Esophagus squamous epithelium (tissue), 5 donors: ENCODE measurements around the gene PTGES. TPM values are rescaled to one million over a fixed set of nuclear protein-coding genes. Genes with fewer than 3 reads are reported as not detected.

Source experiments
- DNase-seq: peaks from one replicate; lab custom pipeline; 2025; lab: John Stamatoyannopoulos, UW
- H3K27ac ChIP-seq, 4 donors: fragments of 200-600 bp; sonication (generic); one replicate each; pipeline ENCODE4 v1.5.1; 2016 to 2019; ENCODE audit warnings: mild to moderate bottlenecking in 1 of 4
- H3K27me3 ChIP-seq, 4 donors: fragments of 200-600 bp; sonication (generic); 1 replicate in 3 of 4; 2 replicates in 1 of 4; pipeline versions ENCODE4 v1.5.1 to v1.6.0; 2017 to 2021; ENCODE audit warnings: antibody characterized with exemption in 1 of 4
- H3K36me3 ChIP-seq, 3 donors: fragments of 200-600 bp; sonication (generic); one replicate each; pipeline ENCODE4 v1.5.1; 2016 to 2019
- H3K4me1 ChIP-seq, 3 donors: fragments of 200-600 bp; sonication (generic); one replicate each; pipeline ENCODE4 v1.5.1; 2017 to 2019
- H3K4me3 ChIP-seq, 4 donors: fragments of 200-600 bp; sonication (generic); 1 replicate in 3 of 4; 2 replicates in 1 of 4; pipeline ENCODE4 v1.5.1; 2016 to 2019; ENCODE audit warnings: mild to moderate bottlenecking in 2 of 4, moderate library complexity in 1 of 4
- H3K9me3 ChIP-seq, 3 donors: fragments of 200-600 bp; sonication (generic); one replicate each; pipeline ENCODE4 v1.5.1; 2016 to 2019
- CTCF ChIP-seq, 6 experiments: fragments of 450-650 bp in 4 of 6; fragments of 200-600 bp in 2 of 6; sonication (generic) in 2 of 6; IDR thresholded peaks; one replicate each; pipeline ENCODE4 v1.5.1; 2016 to 2019; ENCODE audit warnings: antibody characterized with exemption in 6 of 6, mild to moderate bottlenecking in 4 of 6, moderate library complexity in 4 of 6
- POLR2A ChIP-seq, 4 donors: fragments of 450-650 bp; IDR thresholded peaks; one replicate each; pipeline ENCODE4 v1.6.1; 2017; ENCODE audit warnings: antibody characterized with exemption in 4 of 4, mild to moderate bottlenecking in 4 of 4, moderate library complexity in 3 of 4
- WGBS, 2 donors: methylation state at CpG; one replicate each; pipeline ENCODE4 v1.1.5; 2018; 5-methylcytosine and 5-hydroxymethylcytosine counted together
- intact Hi-C: fragments of 100-400 bp; cut with DNase I; formaldehyde crosslinking; loops from one replicate; pipeline ENCODE4 v1.15.0; 2022
- total RNA-seq, 4 donors: library from RNA; depleted of rRNA; stranded (reverse); fragments of >200 nt; gene quantifications; one replicate each; pipeline ENCODE4 v1.1.0, GENCODE V29; 2016
- donor health status: DM: yes; HTN: yes; CAD: no.

Gene PTGES
- total RNA-seq, 4 donors from 2014 or later: 5.6 to 31.2 (median 14.9) TPM

DNA sequence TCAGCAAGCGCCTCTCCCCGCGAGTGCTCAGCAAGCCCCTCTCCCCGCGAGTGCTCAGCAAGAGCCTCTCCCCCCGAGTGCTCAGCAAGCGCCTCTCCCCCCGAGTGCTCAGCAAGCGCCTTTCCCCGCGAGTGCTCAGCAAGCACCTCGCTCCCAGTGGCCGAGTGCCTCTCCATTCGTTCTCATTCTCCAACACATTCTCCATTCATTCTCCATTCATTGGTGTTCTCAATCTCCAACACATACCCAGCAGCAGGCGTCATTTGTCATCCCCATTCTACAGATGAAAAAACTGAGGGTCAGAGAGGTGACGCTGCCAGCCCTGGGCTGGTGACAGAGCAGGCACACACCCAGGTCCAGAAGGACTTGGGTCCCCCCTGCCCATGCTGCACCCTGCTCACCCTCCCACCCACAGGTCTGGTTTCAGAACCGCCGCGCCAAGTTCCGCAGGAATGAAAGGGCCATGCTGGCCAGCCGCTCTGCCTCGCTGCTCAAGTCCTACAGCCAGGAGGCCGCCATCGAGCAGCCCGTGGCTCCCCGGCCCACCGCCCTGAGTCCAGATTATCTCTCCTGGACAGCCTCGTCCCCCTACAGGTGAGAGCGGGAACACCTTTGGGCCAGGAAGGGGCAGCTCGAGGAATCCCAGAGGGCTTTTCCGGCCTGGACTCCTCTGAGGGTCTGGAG, 32.5 kb downstream of the PTGES start:
- no peak overlapping the region for H3K4me3 ChIP-seq
- TF ChIP-seq CTCF (IDR thresholded peaks at IDR 0.05) (peak in 1 of 6 experiments; percentile 34), POLR2A (IDR thresholded peaks at IDR 0.05) (no peak)
- intact Hi-C loops: no loop called here
- no peak for DNase-seq
- no peak overlapping the region for H3K27ac ChIP-seq
- peaks cover 0 to 8% (median 0%) of the 10 kb centered on the region in 3 donors for H3K4me1 ChIP-seq
- no peaks in the 10 kb centered on the region for H3K9me3 ChIP-seq
- H3K36me3 ChIP-seq: no peaks in the 10 kb centered on the region
- peaks cover 0 to 16% (median 0%) of the 10 kb centered on the region in 4 donors for H3K27me3 ChIP-seq
- WGBS, 2 donors: 82 to 83% methylated on average over 17 of the region's 31 CpGs

DNA sequence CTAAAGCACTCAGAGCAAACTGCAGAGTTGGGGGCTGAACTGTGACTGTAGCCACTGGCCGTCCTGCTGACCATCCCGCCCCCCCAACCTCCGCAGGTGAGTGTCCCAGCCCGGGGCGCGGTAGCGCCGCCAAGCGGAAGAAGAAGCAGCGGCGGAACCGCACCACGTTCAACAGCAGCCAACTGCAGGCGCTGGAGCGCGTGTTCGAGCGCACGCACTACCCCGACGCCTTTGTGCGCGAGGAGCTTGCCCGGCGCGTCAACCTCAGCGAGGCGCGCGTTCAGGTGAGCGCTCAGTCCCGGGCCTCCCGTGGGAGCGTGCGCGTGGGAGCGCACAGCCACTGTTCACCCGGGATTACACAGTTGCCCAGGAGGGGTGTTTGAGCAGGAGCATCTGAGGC, 33.7 kb downstream of the PTGES start:
- H3K36me3 ChIP-seq: no peaks in the 10 kb centered on the region
- no peak overlapping the region for H3K4me3 ChIP-seq
- 68 to 80% methylated on average over 9 to 33 of the region's 38 CpGs for WGBS, 2 donors
- H3K27ac ChIP-seq: no peak overlapping the region
- no peak for TF ChIP-seq CTCF (IDR thresholded peaks at IDR 0.05)
- TF ChIP-seq POLR2A (IDR thresholded peaks at IDR 0.05): no peak
- peaks cover 0 to 19% (median 4%) of the 10 kb centered on the region in 3 donors for H3K4me1 ChIP-seq
- DNase-seq: no peak
- intact Hi-C loops: no loop called here
- H3K27me3 ChIP-seq: peaks cover 0 to 16% (median 0%) of the 10 kb centered on the region in 4 donors
- H3K9me3 ChIP-seq: no peaks in the 10 kb centered on the region

GRCh38 chr9:129718647-129719046, 34.2 kb downstream of the PTGES start:
- DNase-seq: no peak
- H3K9me3 ChIP-seq: no peaks in the 10 kb centered on the region
- H3K27ac ChIP-seq: no peak overlapping the region
- intact Hi-C loops: no loop called here
- H3K4me1 ChIP-seq: peaks cover 0 to 21% (median 4%) of the 10 kb centered on the region in 3 donors
- TF ChIP-seq POLR2A (IDR thresholded peaks at IDR 0.05) (no peak), CTCF (IDR thresholded peaks at IDR 0.05) (no peak)
- 80% methylated on average over 1 to 5 of the region's 5 CpGs for WGBS, 2 donors
- H3K36me3 ChIP-seq: no peaks in the 10 kb centered on the region
- peaks cover 0 to 16% (median 0%) of the 10 kb centered on the region in 4 donors for H3K27me3 ChIP-seq
- no peak overlapping the region for H3K4me3 ChIP-seq

- no peaks in the 10 kb centered on the region for H3K9me3 ChIP-seq
- DNase-seq: no peak
- H3K4me3 ChIP-seq: no peak overlapping the region
- H3K4me1 ChIP-seq: peaks cover 0 to 27% (median 4%) of the 10 kb centered on the region in 3 donors
- intact Hi-C loops: no loop called here
- 60 to 71% methylated on average over 1 to 2 of the region's 5 CpGs for WGBS, 2 donors
- H3K36me3 ChIP-seq: no peaks in the 10 kb centered on the region
- TF ChIP-seq CTCF (IDR thresholded peaks at IDR 0.05) (no peak), POLR2A (IDR thresholded peaks at IDR 0.05) (no peak)
- H3K27ac ChIP-seq: no peak overlapping the region
- H3K27me3 ChIP-seq: peaks cover 0 to 20% (median 0%) of the 10 kb centered on the region in 4 donors
These were observed 34.9 kb downstream of the PTGES start for GRCh38 chr9:129717991-129718390.

DNA sequence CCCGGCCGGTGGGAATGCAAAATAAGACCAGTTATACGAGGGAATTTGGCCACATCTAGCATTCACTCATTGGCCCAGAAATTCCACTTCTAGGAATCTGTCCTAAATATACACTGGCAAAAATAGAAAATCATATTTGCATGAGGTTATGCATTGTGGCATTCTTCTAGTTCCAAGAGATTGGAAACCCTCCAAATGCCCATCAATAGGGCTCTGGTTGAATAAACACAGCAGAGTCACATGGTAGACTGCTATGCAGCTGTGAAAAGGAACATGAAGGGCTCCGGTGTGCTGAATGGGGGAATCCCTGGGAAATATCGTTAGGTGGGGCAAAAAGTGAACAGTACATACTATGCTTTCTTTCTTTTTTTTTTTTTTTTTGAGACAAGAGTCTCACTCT, 36.8 kb downstream of the PTGES start:
- Histone ChIP-seq H3K4me3 (no peak overlapping the region), H3K9me3 (no peaks in the 10 kb centered on the region), H3K27me3 (peaks cover 0 to 24% (median 0%) of the 10 kb centered on the region in 4 donors), H3K4me1 (peaks cover 4 to 43% (median 7%) of the 10 kb centered on the region in 3 donors), H3K36me3 (no peaks in the 10 kb centered on the region), H3K27ac (no peak overlapping the region)
- 29 to 37% methylated on average over 5 of the region's 5 CpGs for WGBS, 2 donors
- DNase-seq: no peak
- intact Hi-C loops: no loop called here
- TF ChIP-seq POLR2A (IDR thresholded peaks at IDR 0.05) (no peak), CTCF (IDR thresholded peaks at IDR 0.05) (no peak)
